C4-2B (cell line): ENCODE measurements around the gene HDAC10.

Experiments
- CTCF ChIP-seq: fragments of 450-650 bp; conservative IDR thresholded peaks from 2 replicates; pipeline ENCODE4 v1.5.1; 2017; ENCODE audit warnings: mild to moderate bottlenecking
- ZFX ChIP-seq: fragments of 450-650 bp; IDR thresholded peaks from 2 replicates; pipeline ENCODE4 v1.6.1; 2017

- TF ChIP-seq CTCF (no peak), ZFX (no peak)
These were observed 2.2 kb upstream of the HDAC10 start for GRCh38 chr22:50253046-50253915.
